SK-N-SH (cell line): Measurements from ENCODE around the gene HOXA4. TPM values are rescaled to one million over a fixed set of nuclear protein-coding genes. Genes with fewer than 3 reads are reported as not detected.

Experiments used
- CTCF ChIA-PET: fragments of 300-600, 350-600 bp; formaldehyde crosslinking; extraction: SDS; loops from one replicate; lab custom pipeline; 2021; lab: Yijun Ruan, JAX
- POLR2A ChIA-PET: fragments of 350-600 bp; sonication (Branson Sonifier 250); formaldehyde crosslinking; extraction: SDS; loops from one replicate; lab custom pipeline; 2020; ENCODE audit warnings: antibody characterized with exemption, inconsistent platforms; lab: Yijun Ruan, JAX
- DNase-seq: peaks from one replicate; pipeline ENCODE4 v3.0.0; 2012
- H2AFZ ChIP-seq: fragments of 200-600 bp; sonication (generic); 2 replicates; pipeline ENCODE4 v1.8.1; 2016; ENCODE audit warnings: antibody characterized with exemption, mild to moderate bottlenecking, low read depth
- H3F3A ChIP-seq: fragments of 200-600 bp; sonication (generic); replicated peaks from 2 replicates; pipeline ENCODE3; 2016; ENCODE audit warnings: antibody characterized with exemption, mild to moderate bottlenecking; ENCODE audit not compliant: insufficient read depth
- H3K27ac ChIP-seq, 2 experiments: fragments of 200-500 bp in 1 of 2; fragments of 200-600 bp in 1 of 2; sonication (Bioruptor generic) in 1 of 2; sonication (generic), shearing (Covaris generic) in 1 of 2; 2 replicates each; pipeline versions ENCODE4 v1.5.1 to v1.6.1; 2014 to 2016; ENCODE audit warnings: low read depth in 2 of 2, inconsistent platforms in 1 of 2, low read length in 1 of 2, mild to moderate bottlenecking in 1 of 2, mixed read lengths in 1 of 2
- H3K27me3 ChIP-seq: fragments of 200-600 bp; sonication (generic), shearing (Covaris generic); 2 replicates; pipeline ENCODE4 v1.6.1; 2016; ENCODE audit warnings: mixed run types; ENCODE audit not compliant: insufficient read depth
- H3K36me3 ChIP-seq, 2 experiments: fragments of 200-500 bp in 1 of 2; fragments of 200-600 bp in 1 of 2; sonication (Bioruptor generic) in 1 of 2; sonication (generic) in 1 of 2; replicated peaks in 1 of 2; 2 replicates each; pipeline versions ENCODE3 to v1.5.1; 2014 to 2016; ENCODE audit warnings: low read length in 1 of 2, mild to moderate bottlenecking in 1 of 2; ENCODE audit not compliant: insufficient read depth in 2 of 2, control insufficient read depth in 1 of 2
- H3K4me1 ChIP-seq, 2 experiments: fragments of 200-500 bp in 1 of 2; fragments of 200-600 bp in 1 of 2; sonication (Bioruptor generic) in 1 of 2; sonication (generic), shearing (Covaris generic) in 1 of 2; 2 replicates each; pipeline versions ENCODE4 v1.5.1 to v1.6.1; 2014 to 2016; ENCODE audit warnings: low read depth in 1 of 2, low read length in 1 of 2, mixed run types in 1 of 2; ENCODE audit not compliant: insufficient read depth in 2 of 2, control insufficient read depth in 1 of 2
- H3K4me2 ChIP-seq: fragments of 200-600 bp; sonication (generic), shearing (Covaris generic); 2 replicates; pipeline ENCODE4 v1.6.1; 2017; ENCODE audit warnings: mixed run types
- H3K4me3 ChIP-seq, 2 experiments: fragments of 200-500 bp in 1 of 2; fragments of 200-600 bp in 1 of 2; sonication (Bioruptor generic) in 1 of 2; sonication (generic), shearing (Covaris generic) in 1 of 2; 2 replicates each; pipeline versions ENCODE4 v1.5.1 to v1.8.1; 2014 to 2016; ENCODE audit warnings: low read depth in 2 of 2, inconsistent platforms in 1 of 2, low read length in 1 of 2, mild to moderate bottlenecking in 1 of 2, mixed read lengths in 1 of 2, moderate library complexity in 1 of 2
- H3K79me2 ChIP-seq: fragments of 200-600 bp; sonication (generic); 2 replicates; pipeline ENCODE4 v1.8.1; 2017; ENCODE audit warnings: mild to moderate bottlenecking; ENCODE audit not compliant: insufficient read depth
- H3K9ac ChIP-seq: fragments of 200-600 bp; sonication (generic); 2 replicates; pipeline ENCODE4 v1.6.1; 2017; ENCODE audit warnings: mixed run types
- H3K9me2 ChIP-seq: fragments of 200-600 bp; sonication (generic); 2 replicates; pipeline ENCODE4 v1.6.1; 2017; ENCODE audit warnings: mixed run types
- H3K9me3 ChIP-seq: fragments of 200-600 bp; sonication (generic); 2 replicates; pipeline ENCODE4 v1.6.1; 2017; ENCODE audit warnings: mixed run types, mild to moderate bottlenecking, moderate library complexity
- H4K20me1 ChIP-seq: fragments of 200-600 bp; sonication (generic); 2 replicates; pipeline ENCODE4 v1.6.1; 2017; ENCODE audit warnings: mild to moderate bottlenecking, mixed run types; ENCODE audit not compliant: insufficient read depth
- CTCF ChIP-seq: fragments of 200-600 bp; sonication (generic); IDR thresholded peaks from 2 replicates; pipeline ENCODE4 v1.6.1; 2017; ENCODE audit warnings: antibody characterized with exemption, mild to moderate bottlenecking, moderate library complexity
- ELF1 ChIP-seq: IDR thresholded peaks from 2 replicates; pipeline ENCODE4 v1.4.0; 2012
- EP300 ChIP-seq, 2 experiments: IDR thresholded peaks; 2 replicates each; pipeline versions ENCODE4 v1.4.0 to v1.6.1; 2012; ENCODE audit warnings: borderline replicate concordance in 1 of 2, low read depth in 1 of 2, low read length in 1 of 2
- FOXM1 ChIP-seq: IDR thresholded peaks from 2 replicates; pipeline ENCODE4 v1.4.0; 2012; ENCODE audit warnings: low read depth, mild to moderate bottlenecking
- GATA2 ChIP-seq: sonication (generic); formaldehyde crosslinking; IDR thresholded peaks from 2 replicates; pipeline ENCODE4 v1.5.0; 2020; ENCODE audit warnings: mild to moderate bottlenecking, missing genetic modification reagents
- MXI1 ChIP-seq: IDR thresholded peaks from 2 replicates; pipeline ENCODE4 v1.6.1; 2012; ENCODE audit warnings: mild to moderate bottlenecking, low read depth, low read length, improper control_type of control experiment
- NFIC ChIP-seq: IDR thresholded peaks from 2 replicates; pipeline ENCODE4 v1.4.0; 2012; ENCODE audit warnings: borderline replicate concordance
- RAD21 ChIP-seq: IDR thresholded peaks from 2 replicates; pipeline ENCODE4 v1.6.1; 2012; ENCODE audit warnings: mild to moderate bottlenecking, low read length
- RCOR1 ChIP-seq: fragments of 150-350 bp; IDR thresholded peaks from 2 replicates; pipeline ENCODE4 v1.6.1; 2017; ENCODE audit warnings: antibody characterized with exemption, low read length
- RXRA ChIP-seq: IDR thresholded peaks from 2 replicates; pipeline ENCODE4 v1.4.0; 2012; ENCODE audit warnings: low read depth, mild to moderate bottlenecking, borderline replicate concordance
- SIN3A ChIP-seq: IDR thresholded peaks from 2 replicates; pipeline ENCODE4 v1.6.1; 2012; ENCODE audit warnings: low read depth, mild to moderate bottlenecking, low read length, moderate library complexity, borderline replicate concordance
- SMC3 ChIP-seq: IDR thresholded peaks from 2 replicates; pipeline ENCODE4 v1.6.1; 2012; ENCODE audit warnings: low read depth, low read length, improper control_type of control experiment
- TAF1 ChIP-seq: IDR thresholded peaks from 2 replicates; pipeline ENCODE4 v1.6.1; 2012; ENCODE audit warnings: low read depth, mild to moderate bottlenecking, low read length, moderate library complexity, borderline replicate concordance
- TEAD4 ChIP-seq: IDR thresholded peaks from 2 replicates; pipeline ENCODE4 v1.4.0; 2012; ENCODE audit warnings: mild to moderate bottlenecking, borderline replicate concordance; ENCODE audit not compliant: insufficient read depth
- WGBS: methylation state at CpG from one replicate; pipeline ENCODE4 v1.1.6; 2017; ENCODE audit warnings: low lambda C conversion rate; 5-methylcytosine and 5-hydroxymethylcytosine counted together
- polyA plus RNA-seq, 3 experiments: library from polyadenylated mRNA; depleted of rRNA; stranded (reverse); fragments of >200 nt; gene quantifications; 2 replicates each; pipeline ENCODE4 v1.2.3, GENCODE V29; 2012
- TF ChIP-seq, protein P1 (sequence below): IDR thresholded peaks from 2 replicates; pipeline ENCODE4; 2012

Gene HOXA4
- polyA plus RNA-seq, 1 of the 3 experiments (the other 2 are of a cell fraction): not detected

DNA sequence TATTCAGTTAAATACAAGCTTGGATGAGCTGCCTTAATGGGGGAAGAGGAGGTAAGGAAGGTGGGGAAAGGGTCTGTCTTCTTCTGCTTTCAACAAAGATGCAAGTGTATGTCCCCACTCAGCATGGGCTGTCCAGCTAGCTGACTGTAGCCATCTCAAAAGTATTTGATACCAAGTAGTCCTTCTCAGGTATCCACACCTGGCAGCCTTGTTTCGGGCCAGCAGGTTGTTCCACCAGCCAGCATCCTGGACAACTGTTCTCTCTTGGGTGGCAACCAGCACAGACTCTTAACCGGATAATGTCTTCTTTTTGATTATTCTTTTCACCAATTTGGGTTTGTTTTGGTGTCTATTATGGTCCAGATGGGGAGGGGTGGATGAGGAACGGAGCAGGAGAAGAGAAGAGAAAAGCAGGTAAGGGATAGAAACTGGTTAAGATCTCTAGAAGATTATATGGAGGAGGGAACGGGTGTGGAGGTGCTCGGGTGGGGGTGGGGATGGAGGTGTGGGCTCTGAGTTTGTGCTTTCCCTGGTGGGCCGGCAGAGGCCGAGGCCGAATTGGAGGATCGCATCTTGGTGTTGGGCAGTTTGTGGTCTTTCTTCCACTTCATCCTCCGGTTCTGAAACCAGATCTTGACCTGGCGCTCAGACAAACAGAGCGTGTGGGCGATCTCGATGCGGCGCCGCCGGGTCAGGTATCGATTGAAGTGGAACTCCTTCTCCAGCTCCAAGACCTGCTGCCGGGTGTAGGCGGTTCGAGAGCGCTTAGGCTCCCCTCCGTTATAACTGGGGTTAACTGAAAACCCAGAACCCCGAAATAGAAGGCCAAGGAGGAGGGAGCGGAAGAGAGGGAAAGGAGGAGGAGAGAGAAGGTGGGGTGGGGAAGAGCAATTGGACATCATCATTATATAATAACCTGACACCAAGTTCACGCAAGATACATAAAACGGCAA is 1.5 kb downstream of the HOXA4 start:
- Histone ChIP-seq H3K4me3 (no peak overlapping the region), H3K9me3 (no peaks in the 10 kb centered on the region), H3K4me2 (no peak overlapping the region), H3K4me1 (peaks cover 0 to 4% of the 10 kb centered on the region in 2 experiments; a peak in 1 of 4 replicates), H3F3A (no peaks in the 10 kb centered on the region), H3K27me3 (peaks cover 88% of the 10 kb centered on the region), H2AFZ (no peak overlapping the region), H3K36me3 (no peaks in the 10 kb centered on the region), H3K9ac (no peak overlapping the region), H3K9me2 (no peaks in the 10 kb centered on the region), H3K27ac (no peak overlapping the region), H3K79me2 (no peaks in the 10 kb centered on the region), H4K20me1 (no peaks in the 10 kb centered on the region)
- TF ChIP-seq CTCF (no peak), RCOR1 (no peak), TAF1 (no peak), ELF1 (no peak), NFIC (no peak), GATA2 (CRISPR knock-in tag) (no peak), RAD21 (no peak), SIN3A (no peak), EP300 (IDR thresholded peaks at IDR 0.05; ENCODE audit: borderline replicate concordance in 1 of 2, low read depth in 1 of 2, low read length in 1 of 2) (no peak), FOXM1 (no peak), RXRA (no peak), MXI1 (no peak), SMC3 (no peak), TEAD4 (no peak)
- TF ChIP-seq, protein P1, sequence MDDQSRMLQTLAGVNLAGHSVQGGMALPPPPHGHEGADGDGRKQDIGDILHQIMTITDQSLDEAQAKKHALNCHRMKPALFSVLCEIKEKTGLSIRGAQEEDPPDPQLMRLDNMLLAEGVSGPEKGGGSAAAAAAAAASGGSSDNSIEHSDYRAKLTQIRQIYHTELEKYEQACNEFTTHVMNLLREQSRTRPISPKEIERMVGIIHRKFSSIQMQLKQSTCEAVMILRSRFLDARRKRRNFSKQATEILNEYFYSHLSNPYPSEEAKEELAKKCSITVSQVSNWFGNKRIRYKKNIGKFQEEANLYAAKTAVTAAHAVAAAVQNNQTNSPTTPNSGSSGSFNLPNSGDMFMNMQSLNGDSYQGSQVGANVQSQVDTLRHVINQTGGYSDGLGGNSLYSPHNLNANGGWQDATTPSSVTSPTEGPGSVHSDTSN: no peak
- ChIA-PET POLR2A (no interaction called here), CTCF (interaction anchor here (1.2 to 3.4 kb wide), 2 partner anchors 33 to 449 kb away, joined by 3 to 18 read pairs; no protein-coding TSS in a partner anchor)
- DNase-seq: no peak
- WGBS: 40% methylated on average over 28 of the region's 28 CpGs
